Stimulated activated CD4-positive, alpha-beta T cell treated with anti-CD3 and anti-CD28 coated beads, Interleukin-1b, Interleukin-23, amount 100 ng/mL, for 48 hours (primary cell): Measurements from ENCODE around the gene C12orf43.
"Not testable (repeated sequence)": the region's sequence is repeated elsewhere in the genome, so short reads cannot be mapped to it uniquely, and the experiment has no call there.

Experiments used
- DNase-seq: peaks from one replicate; pipeline ENCODE4 v3.0.0-alpha.2; 2020

C12orf43 gene

DNA sequence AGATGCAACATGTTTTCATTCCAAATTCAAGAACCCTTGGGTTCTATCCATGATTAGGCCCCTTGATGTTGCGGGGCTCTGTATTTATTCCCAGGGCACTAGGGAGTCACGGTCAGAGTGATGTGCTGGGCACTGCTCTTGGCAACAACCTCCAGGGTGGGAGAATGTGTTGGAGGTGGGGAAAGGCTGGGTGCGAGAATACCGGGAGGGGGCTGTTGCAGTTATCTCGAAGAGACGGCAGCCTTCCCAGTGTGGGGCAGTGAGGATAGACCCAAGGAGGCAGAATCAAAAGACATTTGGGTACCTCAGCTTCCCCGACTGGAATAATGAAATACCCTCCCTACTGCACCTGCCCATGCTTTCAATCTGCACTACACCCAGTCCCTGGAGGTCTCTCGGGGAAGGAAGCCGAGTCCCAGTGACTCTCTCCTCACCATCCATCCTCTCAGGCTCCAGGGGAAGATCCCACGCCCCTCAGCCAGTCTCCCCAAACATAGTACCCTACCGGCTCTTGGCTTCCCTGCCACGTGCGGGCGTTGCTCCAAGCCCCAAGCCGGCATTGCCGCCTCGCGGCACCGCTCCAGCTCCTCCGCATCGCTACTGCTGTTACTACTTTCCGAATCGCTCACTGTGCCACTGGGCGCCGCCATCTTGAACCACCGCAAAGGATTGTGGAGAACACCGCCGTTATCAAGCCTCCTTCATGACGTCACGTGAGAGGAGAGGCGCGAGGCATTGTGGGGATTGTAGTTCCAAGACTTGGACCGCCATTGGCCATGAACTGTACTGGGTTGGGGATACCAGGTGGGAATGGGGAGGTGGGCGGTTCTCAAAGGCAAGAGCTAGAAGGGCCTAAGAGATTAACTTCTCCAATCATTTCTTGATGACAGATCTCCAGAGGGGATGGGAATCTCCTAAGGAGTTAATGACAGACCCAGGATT, at the start of gene C12orf43:
Gene C12orf43, minus strand, starts transcription at position 663 of the 942 bp plus-strand sequence. Its CDS starts 13 bp downstream, at position 650.
- DNase-seq = peak; percentile 95

- no peak for DNase-seq
Measured at GRCh38 chr12:121065345-121065744, 49.1 kb upstream of the C12orf43 start.

- DNase-seq = not testable (repeated sequence)
Measured at GRCh38 chr12:121064586-121064985, 48.3 kb upstream of the C12orf43 start.

GRCh38 chr12:121064116-121064515, 47.8 kb upstream of the C12orf43 start:
- DNase-seq = no peak

GRCh38 chr12:121062391-121063045, 46.2 kb upstream of the C12orf43 start:
- DNase-seq = no peak

GRCh38 chr12:121061831-121062230, 45.5 kb upstream of the C12orf43 start:
- DNase-seq = no peak

DNA sequence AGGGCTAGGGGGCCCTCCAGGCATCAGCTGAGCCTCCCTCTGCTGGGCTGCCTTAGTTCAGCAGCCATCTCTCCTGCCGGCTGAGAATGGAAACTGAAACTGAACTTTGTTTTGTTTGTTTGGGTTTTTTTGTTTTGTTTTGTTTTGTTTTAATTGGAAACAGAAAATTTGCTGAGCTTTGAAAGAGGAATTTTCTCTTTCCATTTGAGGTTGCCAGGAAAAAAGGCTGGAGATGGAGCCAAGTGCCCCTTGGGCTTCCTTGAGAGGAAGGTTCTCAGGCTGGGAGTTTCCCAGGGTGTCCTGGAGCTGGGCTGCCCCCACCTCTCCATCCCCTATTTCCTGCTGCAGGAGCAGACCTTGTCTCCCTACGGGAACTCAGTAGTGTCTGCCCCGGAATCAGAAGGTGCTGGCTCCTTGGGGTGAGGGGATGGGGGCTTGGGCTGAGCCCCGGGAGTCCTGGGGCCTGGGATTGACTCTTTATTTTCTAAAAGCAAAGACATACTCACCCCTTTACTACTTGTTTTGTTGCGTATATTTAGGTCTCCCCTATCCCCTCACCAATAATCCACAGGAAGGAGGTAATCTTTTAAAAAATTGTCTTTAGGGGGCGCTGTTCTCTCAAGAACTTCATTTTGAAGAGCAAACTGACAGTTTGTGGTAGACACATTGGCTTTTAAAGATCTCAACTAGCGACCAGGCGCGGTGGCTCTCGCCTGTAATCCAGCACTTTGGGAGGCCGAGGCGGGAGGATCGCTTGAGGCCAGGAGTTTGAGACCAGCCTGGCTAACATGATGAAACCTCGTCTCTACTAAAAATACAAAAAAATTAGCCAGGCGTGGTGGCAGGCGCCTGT, 44.1 kb upstream of the C12orf43 start:
- DNase-seq = peak; percentile 55

DNA sequence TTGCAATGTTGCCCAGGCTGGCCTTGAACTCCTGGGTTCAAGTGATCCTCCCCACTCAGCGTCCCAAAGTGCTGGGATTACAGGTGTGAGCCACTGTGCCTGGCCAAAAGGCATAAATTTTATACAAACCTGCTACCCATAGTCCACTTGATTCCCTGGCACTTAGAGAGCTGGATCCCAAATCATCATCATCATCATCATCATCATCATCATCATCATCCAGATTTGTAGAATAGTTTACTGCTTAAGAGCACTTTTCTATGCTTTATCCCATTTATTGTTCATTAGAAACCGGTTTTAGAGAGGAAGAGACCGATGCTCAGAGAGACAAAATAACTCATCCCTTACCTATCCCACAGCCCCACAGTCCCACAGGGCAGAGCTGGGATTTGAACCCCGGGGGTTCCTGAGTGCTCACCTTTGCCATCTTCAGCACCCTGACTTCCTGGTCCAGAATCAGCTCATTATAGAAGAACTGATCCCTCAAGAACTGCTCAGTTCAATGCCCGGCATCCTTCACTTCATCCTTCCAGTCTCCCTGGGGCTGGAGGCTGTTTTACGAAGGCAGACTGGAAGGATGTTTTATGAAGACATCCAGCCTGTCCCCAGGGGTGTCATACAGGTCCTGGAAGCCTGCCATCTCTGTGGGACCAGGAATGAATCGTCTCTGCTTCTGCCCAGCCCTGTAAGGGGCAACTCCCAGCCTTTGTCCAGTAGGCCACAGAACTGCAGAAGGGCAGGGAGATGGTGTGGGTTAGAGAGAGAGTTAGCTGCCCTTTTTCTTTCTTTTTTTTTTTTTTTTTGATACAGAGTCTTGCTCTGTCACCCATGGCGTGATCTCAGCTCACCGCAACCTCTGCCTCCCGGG, 43.0 kb upstream of the C12orf43 start:
- DNase-seq = no peak

DNA sequence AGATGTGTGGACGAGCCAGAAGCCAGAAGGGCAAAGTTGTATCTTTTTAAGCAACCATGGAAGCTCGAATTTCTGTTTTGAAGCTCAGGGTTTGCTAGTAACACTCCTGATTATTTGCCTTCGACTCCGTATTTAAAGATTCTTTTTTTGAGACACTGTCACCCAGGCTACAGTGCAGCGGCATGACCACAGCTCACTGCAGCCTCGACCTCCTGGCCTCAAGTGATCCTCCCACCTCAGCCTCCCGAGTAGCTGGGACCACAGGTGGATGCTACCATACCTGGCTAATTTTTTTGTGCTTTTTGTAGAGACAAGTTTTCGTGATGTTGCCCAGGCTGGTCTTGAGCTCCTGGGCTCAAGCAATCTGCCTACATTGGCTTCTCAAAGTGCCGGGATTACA, 41.5 kb upstream of the C12orf43 start:
- DNase-seq = no peak

GRCh38 chr12:121053706-121054105, 37.4 kb upstream of the C12orf43 start:
- DNase-seq = no peak

- DNase-seq = no peak
Measured at GRCh38 chr12:121050725-121051124, 34.4 kb upstream of the C12orf43 start.

GRCh38 chr12:121048442-121048841, 32.2 kb upstream of the C12orf43 start:
- no peak for DNase-seq

- not testable (repeated sequence) for DNase-seq
Measured at GRCh38 chr12:121047400-121047799, 31.1 kb upstream of the C12orf43 start.

DNA sequence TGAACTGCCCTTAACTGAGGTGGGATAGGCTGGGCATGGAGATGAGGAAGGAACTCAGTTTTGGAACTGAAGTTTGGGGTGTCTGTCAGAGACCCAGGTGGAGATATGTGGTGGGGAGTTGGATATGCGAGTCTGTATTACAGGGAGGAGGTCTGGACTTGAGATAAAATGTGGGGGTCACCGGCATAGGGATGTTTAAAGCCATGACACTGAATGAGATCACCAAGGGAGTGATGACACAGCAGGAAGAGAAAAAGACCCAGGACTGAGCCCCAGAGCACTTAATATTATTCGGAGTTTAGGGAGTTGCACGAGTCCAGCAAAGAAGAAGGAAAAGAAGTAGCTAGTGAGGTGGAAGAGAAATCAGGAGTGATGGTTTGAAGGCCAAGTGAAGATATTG, 26.8 kb upstream of the C12orf43 start:
- no peak for DNase-seq

- DNase-seq = peak; percentile 53
Measured at GRCh38 chr12:121038861-121039668, 22.8 kb upstream of the C12orf43 start, which contains the start of gene OASL. Gene OASL, minus strand, starts transcription at chr12:121039246. Its CDS starts 275 bp downstream, at chr12:121038971.

DNA sequence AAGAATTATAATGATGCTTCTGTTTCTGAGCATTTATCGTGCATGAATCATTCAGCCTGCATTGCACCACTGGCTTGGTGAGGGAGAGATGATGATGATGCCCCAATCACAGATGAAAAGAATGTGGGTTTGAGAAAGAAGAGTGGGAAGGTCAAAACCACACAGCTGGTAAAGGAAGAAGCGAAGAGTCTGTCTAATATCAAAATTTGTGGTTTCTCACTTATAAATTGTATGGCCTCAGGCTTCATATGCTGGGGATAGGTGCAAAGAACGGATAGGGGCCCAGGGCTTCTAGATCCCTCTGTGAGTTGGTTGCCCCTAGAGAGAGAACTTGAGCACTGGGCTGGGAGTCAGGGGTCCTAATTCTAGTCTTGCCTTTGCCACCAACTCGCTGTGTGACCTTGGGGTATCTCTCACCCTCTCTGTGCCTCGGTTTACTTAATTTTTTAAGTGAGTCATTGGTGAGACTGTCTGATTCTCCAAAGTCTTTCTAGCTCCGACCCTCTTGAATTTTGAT, 20.6 kb upstream of the C12orf43 start:
- peak; percentile 62 for DNase-seq

GRCh38 chr12:121034616-121035305, 18.5 kb upstream of the C12orf43 start:
- DNase-seq = no peak

GRCh38 chr12:121033625-121034349, 17.5 kb upstream of the C12orf43 start:
- peak; percentile 73 for DNase-seq

- DNase-seq = no peak
Measured at GRCh38 chr12:121030576-121031212, 14.4 kb upstream of the C12orf43 start.
